Rectal smooth muscle tissue (tissue), 1 donor: ENCODE measurements around the gene TAF13.
"Not testable (repeated sequence)": the region's sequence is repeated elsewhere in the genome, so short reads cannot be mapped to it uniquely, and the experiment has no call there.

Source experiments
- H3K27ac ChIP-seq: one replicate; pipeline ENCODE4 v1.7.0; 2013; ENCODE audit warnings: low read depth, low read length, inconsistent platforms
- H3K27me3 ChIP-seq: one replicate; pipeline ENCODE4 v1.7.0; 2013; ENCODE audit warnings: low read length; ENCODE audit not compliant: control insufficient read depth, insufficient read depth
- H3K36me3 ChIP-seq: one replicate; pipeline ENCODE4 v1.7.0; 2013; ENCODE audit warnings: low read length; ENCODE audit not compliant: control insufficient read depth, insufficient read depth
- H3K4me1 ChIP-seq: one replicate; pipeline ENCODE4 v1.7.0; 2013; ENCODE audit warnings: low read length; ENCODE audit not compliant: control insufficient read depth, insufficient read depth
- H3K4me3 ChIP-seq: one replicate; pipeline ENCODE4 v1.7.0; 2013; ENCODE audit warnings: low read length
- H3K9ac ChIP-seq: one replicate; pipeline ENCODE4 v1.7.0; 2013; ENCODE audit warnings: low read length

Gene TAF13

GRCh38 chr1:109029493-109029892 lies 46.3 kb downstream of the TAF13 start:
- not testable (repeated sequence) for H3K36me3 ChIP-seq, H3K27me3 ChIP-seq, H3K4me1 ChIP-seq, H3K27ac ChIP-seq, H3K4me3 ChIP-seq, H3K9ac ChIP-seq

- Histone ChIP-seq H3K9ac (no peak overlapping the region), H3K36me3 (no peaks in the 10 kb centered on the region), H3K4me1 (no peaks in the 10 kb centered on the region), H3K27me3 (no peaks in the 10 kb centered on the region), H3K27ac (no peak overlapping the region), H3K4me3 (no peak overlapping the region)
Observed at GRCh38 chr1:109027841-109028240, 48.0 kb downstream of the TAF13 start.

GRCh38 chr1:109025694-109026093 lies 50.1 kb downstream of the TAF13 start:
- Histone ChIP-seq H3K27me3 (no peaks in the 10 kb centered on the region), H3K36me3 (no peaks in the 10 kb centered on the region), H3K4me1 (no peaks in the 10 kb centered on the region), H3K27ac (no peak overlapping the region), H3K4me3 (no peak overlapping the region), H3K9ac (no peak overlapping the region)

GRCh38 chr1:109024646-109025045 lies 51.2 kb downstream of the TAF13 start:
- no peaks in the 10 kb centered on the region for H3K27me3 ChIP-seq
- H3K36me3 ChIP-seq, result no peaks in the 10 kb centered on the region
- no peak overlapping the region for H3K4me3 ChIP-seq
- no peak overlapping the region for H3K27ac ChIP-seq
- H3K9ac ChIP-seq, result no peak overlapping the region
- no peaks in the 10 kb centered on the region for H3K4me1 ChIP-seq

- no peaks in the 10 kb centered on the region for H3K36me3 ChIP-seq
- H3K27me3 ChIP-seq, result no peaks in the 10 kb centered on the region
- no peak overlapping the region for H3K4me3 ChIP-seq
- H3K4me1 ChIP-seq, result no peaks in the 10 kb centered on the region
- H3K9ac ChIP-seq, result no peak overlapping the region
- no peak overlapping the region for H3K27ac ChIP-seq
Observed at GRCh38 chr1:109020693-109021257, 55.0 kb downstream of the TAF13 start.

- not testable (repeated sequence) for H3K36me3 ChIP-seq, H3K4me1 ChIP-seq, H3K27ac ChIP-seq, H3K27me3 ChIP-seq, H3K9ac ChIP-seq, H3K4me3 ChIP-seq
Observed at GRCh38 chr1:109017719-109018118, 58.1 kb downstream of the TAF13 start.

GRCh38 chr1:109017134-109017533 lies 58.7 kb downstream of the TAF13 start:
- Histone ChIP-seq H3K9ac (no peak overlapping the region), H3K4me1 (no peaks in the 10 kb centered on the region), H3K27ac (no peak overlapping the region), H3K27me3 (no peaks in the 10 kb centered on the region), H3K36me3 (peaks cover 7% of the 10 kb centered on the region), H3K4me3 (no peak overlapping the region)
